ENCODE results near the gene NFATC1. TPM values are rescaled to one million over a fixed set of nuclear protein-coding genes. Genes with fewer than 3 reads are reported as not detected.

NFATC1 gene
- total and polyA plus RNA-seq, 2 donors from 2014 or later, result 4.3 to 17.2 TPM

DNA sequence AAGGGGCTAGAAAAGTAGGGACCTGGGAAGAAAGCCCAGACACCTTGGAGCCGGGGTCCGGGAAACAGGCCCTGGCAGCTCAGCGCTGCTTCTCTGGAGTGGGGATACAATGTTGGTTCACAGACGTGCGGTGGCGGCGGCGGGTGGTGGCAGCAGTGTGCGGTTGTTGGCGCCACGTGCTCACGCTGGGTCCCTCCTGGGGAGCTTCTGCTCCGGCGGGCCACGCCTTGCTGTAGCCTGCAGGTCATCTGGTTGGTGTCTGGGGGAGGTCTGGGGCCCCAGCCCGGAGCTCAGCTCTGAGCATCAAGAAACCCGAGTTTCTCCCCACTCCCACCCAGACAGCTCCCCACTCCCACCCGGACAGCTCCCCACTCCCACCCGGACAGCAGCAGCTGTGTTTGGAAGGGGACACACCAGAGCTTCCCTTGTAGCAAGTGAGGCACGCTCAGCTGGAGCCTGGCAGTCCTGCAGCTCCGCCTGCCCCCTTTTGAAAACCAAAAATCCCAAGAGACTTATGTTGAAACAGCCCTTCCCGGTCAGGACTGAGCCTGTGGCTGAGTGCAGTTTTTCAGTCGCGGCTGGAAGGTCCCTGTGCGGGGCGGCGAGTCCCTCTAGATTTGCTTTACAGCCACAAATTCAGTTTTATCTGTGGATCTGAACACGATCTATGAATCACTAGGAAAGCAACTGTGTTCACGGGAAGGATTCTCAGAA, 46.9 kb downstream of the NFATC1 start:
- FAIRE-seq (no peak), DNase-seq (no peak)
- no peak overlapping the region for H3K27ac ChIP-seq (ENCODE audit: low read depth in 2 of 2, low read length in 2 of 2)
- H3K4me3 ChIP-seq (ENCODE audit: low read length in 3 of 3), result no peak overlapping the region
- intact Hi-C loops (cut with DNase I), result no loop called here
- TF ChIP-seq, protein P1, sequence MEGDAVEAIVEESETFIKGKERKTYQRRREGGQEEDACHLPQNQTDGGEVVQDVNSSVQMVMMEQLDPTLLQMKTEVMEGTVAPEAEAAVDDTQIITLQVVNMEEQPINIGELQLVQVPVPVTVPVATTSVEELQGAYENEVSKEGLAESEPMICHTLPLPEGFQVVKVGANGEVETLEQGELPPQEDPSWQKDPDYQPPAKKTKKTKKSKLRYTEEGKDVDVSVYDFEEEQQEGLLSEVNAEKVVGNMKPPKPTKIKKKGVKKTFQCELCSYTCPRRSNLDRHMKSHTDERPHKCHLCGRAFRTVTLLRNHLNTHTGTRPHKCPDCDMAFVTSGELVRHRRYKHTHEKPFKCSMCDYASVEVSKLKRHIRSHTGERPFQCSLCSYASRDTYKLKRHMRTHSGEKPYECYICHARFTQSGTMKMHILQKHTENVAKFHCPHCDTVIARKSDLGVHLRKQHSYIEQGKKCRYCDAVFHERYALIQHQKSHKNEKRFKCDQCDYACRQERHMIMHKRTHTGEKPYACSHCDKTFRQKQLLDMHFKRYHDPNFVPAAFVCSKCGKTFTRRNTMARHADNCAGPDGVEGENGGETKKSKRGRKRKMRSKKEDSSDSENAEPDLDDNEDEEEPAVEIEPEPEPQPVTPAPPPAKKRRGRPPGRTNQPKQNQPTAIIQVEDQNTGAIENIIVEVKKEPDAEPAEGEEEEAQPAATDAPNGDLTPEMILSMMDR (IDR thresholded peaks at IDR 0.05; ENCODE audit: borderline replicate concordance, extremely low read depth, insufficient read depth), result no peak
- no peak overlapping the region for H3K9ac ChIP-seq (ENCODE audit: low read length in 3 of 3)
- no peaks in the 10 kb centered on the region for H3K9me3 ChIP-seq (ENCODE audit: control insufficient read depth in 2 of 3, insufficient read depth in 1 of 3, low read length in 3 of 3)
- H3K36me3 ChIP-seq (ENCODE audit: control insufficient read depth in 2 of 3, insufficient read depth in 3 of 3, low read length in 3 of 3), result no peaks in the 10 kb centered on the region
- H3K27me3 ChIP-seq (ENCODE audit: control insufficient read depth, insufficient read depth, low read length), result no peaks in the 10 kb centered on the region
- H3K4me1 ChIP-seq (ENCODE audit: control insufficient read depth in 2 of 3, insufficient read depth in 2 of 3, low read depth in 1 of 3, low read length in 3 of 3), result peaks cover 0 to 21% (median 3%) of the 10 kb centered on the region in 3 donors

DNA sequence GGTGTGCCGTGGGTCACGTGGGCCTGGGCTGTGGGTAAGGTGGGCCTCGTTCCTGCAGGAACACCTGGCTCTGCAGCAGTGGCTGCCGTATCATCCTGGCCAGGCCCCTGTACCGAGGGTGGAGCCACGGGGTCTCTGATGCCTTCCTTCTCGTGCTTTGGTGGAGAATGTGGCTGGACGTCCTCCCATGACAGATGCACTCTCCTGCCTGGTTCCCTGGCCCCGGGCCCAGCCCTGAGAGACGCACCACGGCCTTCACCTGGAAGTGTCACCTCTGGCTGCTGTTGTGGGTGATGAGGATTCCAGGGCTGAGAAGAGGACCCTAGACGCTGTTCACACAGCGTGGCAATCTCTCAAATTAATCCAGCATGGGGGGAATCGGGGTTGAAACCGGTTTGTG, 49.5 kb downstream of the NFATC1 start:
- no peaks in the 10 kb centered on the region for H3K9me3 ChIP-seq (ENCODE audit: control insufficient read depth in 2 of 3, insufficient read depth in 1 of 3, low read length in 3 of 3)
- no peak for FAIRE-seq
- no peak overlapping the region for H3K4me3 ChIP-seq (ENCODE audit: low read length in 3 of 3)
- peaks cover 0 to 9% (median 0%) of the 10 kb centered on the region in 3 donors for H3K4me1 ChIP-seq (ENCODE audit: control insufficient read depth in 2 of 3, insufficient read depth in 2 of 3, low read depth in 1 of 3, low read length in 3 of 3)
- no peak overlapping the region for H3K9ac ChIP-seq (ENCODE audit: low read length in 3 of 3)
- TF ChIP-seq, protein P1 (IDR thresholded peaks at IDR 0.05; ENCODE audit: borderline replicate concordance, extremely low read depth, insufficient read depth), result no peak
- intact Hi-C loops (cut with DNase I), result no loop called here
- no peak overlapping the region for H3K27ac ChIP-seq (ENCODE audit: low read depth in 2 of 2, low read length in 2 of 2)
- peaks cover 0 to 4% (median 0%) of the 10 kb centered on the region in 3 donors for H3K36me3 ChIP-seq (ENCODE audit: control insufficient read depth in 2 of 3, insufficient read depth in 3 of 3, low read length in 3 of 3)
- DNase-seq, result no peak
- no peaks in the 10 kb centered on the region for H3K27me3 ChIP-seq (ENCODE audit: control insufficient read depth, insufficient read depth, low read length)

DNA sequence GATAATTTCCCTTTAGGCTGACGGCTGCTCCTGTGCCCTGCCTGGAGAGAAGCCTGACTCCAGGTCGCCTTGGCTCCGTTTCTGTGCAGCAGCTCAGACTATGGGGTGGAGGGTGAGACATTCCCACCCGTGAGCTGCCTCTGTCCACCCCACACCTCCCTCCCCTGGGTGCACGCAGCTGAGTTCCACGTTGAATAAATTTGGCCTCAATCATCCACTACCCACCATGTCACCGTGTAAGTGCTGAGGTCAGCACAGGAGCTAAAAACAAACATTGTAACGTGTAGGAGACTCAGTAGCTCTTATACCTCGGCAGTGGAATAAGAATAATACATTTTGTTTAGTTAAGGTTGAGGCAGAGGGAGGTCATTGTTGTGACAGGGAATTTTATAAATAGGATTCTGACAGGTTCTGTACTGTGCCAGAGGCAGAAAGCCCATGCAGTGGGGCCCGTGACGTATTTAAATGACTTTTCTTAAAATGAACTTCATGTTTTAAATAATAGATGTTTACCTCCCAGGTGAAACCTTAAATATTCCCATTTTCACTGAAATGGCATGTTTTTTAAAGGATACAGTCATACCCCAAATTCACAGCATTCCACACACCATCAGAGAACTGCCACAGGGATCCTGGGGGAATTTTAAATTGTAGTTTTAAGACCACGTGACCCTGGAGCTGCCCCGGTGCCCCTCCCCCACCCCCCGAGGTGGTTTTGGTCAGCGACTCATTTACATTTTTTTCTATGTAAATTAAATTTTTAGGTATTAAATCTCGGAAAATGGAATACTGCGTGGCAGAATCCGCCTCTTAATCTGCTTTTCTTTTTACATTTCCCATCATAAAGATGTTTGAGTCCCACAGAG, 50.2 kb downstream of the NFATC1 start:
- no peaks in the 10 kb centered on the region for H3K27me3 ChIP-seq (ENCODE audit: control insufficient read depth, insufficient read depth, low read length)
- H3K4me3 ChIP-seq (ENCODE audit: low read length in 3 of 3), result no peak overlapping the region
- peaks cover 0 to 6% (median 0%) of the 10 kb centered on the region in 3 donors for H3K4me1 ChIP-seq (ENCODE audit: control insufficient read depth in 2 of 3, insufficient read depth in 2 of 3, low read depth in 1 of 3, low read length in 3 of 3)
- no peak overlapping the region for H3K27ac ChIP-seq (ENCODE audit: low read depth in 2 of 2, low read length in 2 of 2)
- FAIRE-seq (no peak), DNase-seq (no peak)
- intact Hi-C loops (cut with DNase I), result no loop called here
- no peaks in the 10 kb centered on the region for H3K9me3 ChIP-seq (ENCODE audit: control insufficient read depth in 2 of 3, insufficient read depth in 1 of 3, low read length in 3 of 3)
- H3K9ac ChIP-seq (ENCODE audit: low read length in 3 of 3), result no peak overlapping the region
- TF ChIP-seq, protein P1 (IDR thresholded peaks at IDR 0.05; ENCODE audit: borderline replicate concordance, extremely low read depth, insufficient read depth), result no peak
- peaks cover 0 to 5% (median 0%) of the 10 kb centered on the region in 3 donors for H3K36me3 ChIP-seq (ENCODE audit: control insufficient read depth in 2 of 3, insufficient read depth in 3 of 3, low read length in 3 of 3)

All from kidney (tissue), 14 donors.